Measurements from ENCODE around the gene EIF3J. TPM values are rescaled to one million over a fixed set of nuclear protein-coding genes. Genes with fewer than 3 reads are reported as not detected.

EIF3J gene
- total and polyA plus RNA-seq, 2 of the 4 experiments (the other 2 are of a cell fraction), result 51.6 to 59.9 TPM

DNA sequence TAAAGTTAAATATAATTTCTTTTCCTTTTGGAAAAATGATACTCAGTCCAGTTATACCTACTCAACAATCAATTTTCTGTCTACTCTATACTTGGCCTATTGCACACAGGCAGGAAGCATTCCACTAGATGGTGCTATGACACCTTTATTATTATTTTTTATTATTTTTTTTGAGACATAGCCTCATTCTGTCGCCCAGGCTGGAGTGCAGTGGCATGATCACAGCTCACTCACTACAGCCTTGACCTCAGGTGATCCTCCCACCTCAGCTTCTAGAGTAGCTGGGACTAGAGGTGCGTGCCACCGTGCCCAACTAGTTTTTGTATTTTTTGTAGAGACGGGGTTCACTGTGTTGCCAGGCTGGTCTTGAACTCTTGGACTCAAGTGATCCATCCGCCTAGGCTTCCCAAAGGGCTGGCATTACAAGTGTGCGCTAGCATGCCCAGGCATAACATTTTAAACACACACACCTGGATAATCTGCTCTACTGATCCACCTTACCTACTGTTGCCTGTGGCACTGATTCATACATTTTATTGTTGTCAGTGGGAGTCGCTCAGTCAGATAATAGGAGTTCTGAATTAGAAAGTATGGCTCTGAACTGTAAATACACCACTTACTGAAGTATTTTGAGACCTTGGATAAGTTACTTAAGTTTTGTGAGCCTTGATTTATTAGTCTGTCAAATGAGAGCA is 56.2 kb downstream of the EIF3J start:
- CTCF ChIA-PET, result interaction anchor here (0.6 kb wide), 1 partner anchor 42 kb away, joined by 3 read pairs; no protein-coding TSS in a partner anchor
- in situ Hi-C loops (cut with MboI; ENCODE audit: low sequenced_read_pairs), result no loop called here
- POLR2A ChIA-PET (ENCODE audit: unreplicated experiment), result no interaction called here

More for the DNA sequence above, 56.2 kb downstream of the EIF3J start:
- Histone ChIP-seq H3K9ac (ENCODE audit: low read depth, low read length) (no peak overlapping the region), H2BK120ac (ENCODE audit: low read depth, low read length) (no peak overlapping the region), H3K4me2 (ENCODE audit: low read depth, low read length) (no peak overlapping the region), H2AFZ (replicated peaks; ENCODE audit: low read length, poor library complexity) (no peak overlapping the region), H4K8ac (ENCODE audit: low read depth in 2 of 2, low read length in 2 of 2) (no peak overlapping the region), H2BK15ac (ENCODE audit: low read depth, low read length) (no peak overlapping the region), H3K4me3 (ENCODE audit: insufficient read depth, low read depth, low read length) (no peak overlapping the region), H3K9me1 (ENCODE audit: insufficient read depth, low read length) (peaks cover 6% of the 10 kb centered on the region), H3K14ac (replicated peaks; ENCODE audit: low read depth, low read length) (no peak overlapping the region), H3K56ac (ENCODE audit: extremely low read depth, insufficient read depth, low read length) (no peak overlapping the region), H3K27me3 (ENCODE audit: control insufficient read depth, insufficient read depth, low read length) (no peaks in the 10 kb centered on the region), H2AK9ac (replicated peaks; ENCODE audit: low read depth, low read length, poor library complexity) (no peak overlapping the region), H3K36me3 (ENCODE audit: control insufficient read depth, insufficient read depth, low read length) (peaks cover 44% of the 10 kb centered on the region), H3K18ac (ENCODE audit: low read depth, low read length) (no peak overlapping the region), H4K5ac (ENCODE audit: low read depth, low read length) (no peak overlapping the region), H3K9me3 (ENCODE audit: control insufficient read depth, insufficient read depth, low read length) (no peaks in the 10 kb centered on the region), H2BK20ac (ENCODE audit: low read depth, low read length) (no peak overlapping the region), H4K20me1 (ENCODE audit: insufficient read depth, low read length) (no peaks in the 10 kb centered on the region), H3K23ac (ENCODE audit: low read depth, low read length) (no peak overlapping the region), H3K27ac (ENCODE audit: insufficient read depth, low read length) (no peak overlapping the region), H3K4me1 (ENCODE audit: control insufficient read depth, insufficient read depth, low read length) (peaks cover 5% of the 10 kb centered on the region), H3K4ac (ENCODE audit: low read depth, low read length) (no peak overlapping the region), H4K91ac (ENCODE audit: insufficient read depth, low read depth, low read length) (no peak overlapping the region), H2BK5ac (ENCODE audit: low read depth, low read length, poor library complexity, severe bottlenecking) (no peak overlapping the region), H3K79me1 (ENCODE audit: low read depth in 1 of 2, low read length in 2 of 2) (no peaks in the 10 kb centered on the region), H2AK5ac (ENCODE audit: low read depth, low read length) (no peak overlapping the region)
- WGBS, 2 experiments (ENCODE audit: extremely low coverage in 2 of 2, insufficient read length in 1 of 2), result 73% methylated on average over 2 of the region's 7 CpGs; no CpG with 5 or more reads in 1 of the 2 experiments
- DNase-seq, result no peak
- no TSS peak for BruUV-seq (replicated peaks)
- ATAC-seq (ENCODE audit: low read depth), result peak; percentile 63
- intact Hi-C loops (cut with micrococcal nuclease) (loop anchor here (5.0 kb wide), 1 partner anchor 144 kb away; the partner anchor contains the start of gene TRIM69), dilution Hi-C loops (cut with HindIII; ENCODE audit: low sequenced_read_pairs, unreplicated experiment) (no loop called here)
- TF ChIP-seq, protein P1, sequence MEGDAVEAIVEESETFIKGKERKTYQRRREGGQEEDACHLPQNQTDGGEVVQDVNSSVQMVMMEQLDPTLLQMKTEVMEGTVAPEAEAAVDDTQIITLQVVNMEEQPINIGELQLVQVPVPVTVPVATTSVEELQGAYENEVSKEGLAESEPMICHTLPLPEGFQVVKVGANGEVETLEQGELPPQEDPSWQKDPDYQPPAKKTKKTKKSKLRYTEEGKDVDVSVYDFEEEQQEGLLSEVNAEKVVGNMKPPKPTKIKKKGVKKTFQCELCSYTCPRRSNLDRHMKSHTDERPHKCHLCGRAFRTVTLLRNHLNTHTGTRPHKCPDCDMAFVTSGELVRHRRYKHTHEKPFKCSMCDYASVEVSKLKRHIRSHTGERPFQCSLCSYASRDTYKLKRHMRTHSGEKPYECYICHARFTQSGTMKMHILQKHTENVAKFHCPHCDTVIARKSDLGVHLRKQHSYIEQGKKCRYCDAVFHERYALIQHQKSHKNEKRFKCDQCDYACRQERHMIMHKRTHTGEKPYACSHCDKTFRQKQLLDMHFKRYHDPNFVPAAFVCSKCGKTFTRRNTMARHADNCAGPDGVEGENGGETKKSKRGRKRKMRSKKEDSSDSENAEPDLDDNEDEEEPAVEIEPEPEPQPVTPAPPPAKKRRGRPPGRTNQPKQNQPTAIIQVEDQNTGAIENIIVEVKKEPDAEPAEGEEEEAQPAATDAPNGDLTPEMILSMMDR (conservative IDR thresholded peaks at IDR 0.05; ENCODE audit: low read depth, low read length), result peak; percentile 50
- no peak for TF ChIP-seq MXI1 (IDR thresholded peaks at IDR 0.05; ENCODE audit: borderline replicate concordance, low read depth, low read length)
- peak; percentile 25; the same call in 1 of the 2 replicates for TF ChIP-seq SMC3 (IDR thresholded peaks at IDR 0.05; ENCODE audit: low read depth, low read length)
